Pancreas (tissue), 10 donors: ENCODE measurements around the gene DUOXA2. TPM values are rescaled to one million over a fixed set of nuclear protein-coding genes. Genes with fewer than 3 reads are reported as not detected.
A peak's percentile ranks its signal among the peaks of the same experiment; 100 is the strongest.

Experiments used
- ATAC-seq, 4 donors: fragments of 200-7000 bp; cut with Tn5 transposase; one replicate each; pipeline versions ENCODE4 v1.8.0 to v1.9.1; 2020; ENCODE audit warnings: mild to moderate bottlenecking in 4 of 4, moderate library complexity in 4 of 4
- DNase-seq, 6 donors: peaks; one replicate each; pipeline ENCODE4 v3.0.0-alpha.2; 2020
- FAIRE-seq: peaks from 2 replicates; lab custom pipeline; 2012; peaks lifted over from hg19 to GRCh38; lab: Jason Lieb, UNC
- H3K27ac ChIP-seq, 4 donors: fragments of 200-600 bp; sonication (generic); 1 replicate in 3 of 4; 2 replicates in 1 of 4; pipeline versions ENCODE4 v1.5.0 to v1.8.0; 2020
- H3K27me3 ChIP-seq, 4 donors: fragments of 200-600 bp; one replicate each; pipeline ENCODE4 v1.8.0; 2021
- H3K36me3 ChIP-seq, 3 donors: fragments of 200-600 bp; sonication (generic) in 1 of 3; one replicate each; pipeline versions ENCODE4 v1.5.0 to v1.8.0; 2020 to 2021
- H3K4me1 ChIP-seq, 3 donors: fragments of 200-600 bp; one replicate each; pipeline ENCODE4 v1.8.0; 2021
- H3K4me3 ChIP-seq, 4 donors: fragments of 200-600 bp; sonication (generic) in 2 of 4; one replicate each; pipeline versions ENCODE4 v1.5.0 to v1.8.0; 2020 to 2021
- H3K9me3 ChIP-seq, 4 donors: fragments of 200-600 bp; one replicate each; pipeline ENCODE4 v1.8.0; 2021
- WGBS, 2 donors: extraction: QIAGEN DNeasy Blood & Tissue Kit; methylation state at CpG; one replicate each; pipeline ENCODE4 v1.1.7; 2013; 5-methylcytosine and 5-hydroxymethylcytosine counted together
- intact Hi-C, 3 donors: fragments of 100-400 bp; cut with DNase I; formaldehyde crosslinking; loops; one replicate each; pipeline versions ENCODE4 v1.11.1 to v1.14.2; 2022
- polyA plus RNA-seq, 2 donors: library from polyadenylated mRNA; stranded (reverse); fragments of 200-250 nt; gene quantifications; one replicate each; pipeline ENCODE4 v1.2.3, GENCODE V29; 2013
- total RNA-seq, 6 donors: library from RNA; stranded (reverse); fragmentation: NEBNext Ultra II Directional in 4 of 6; extraction: Animal tissue kit (Norgen Biotek cat#: 25700) in 4 of 6; gene quantifications; one replicate each; pipeline versions ENCODE4 v1.2.1 to v1.2.4, GENCODE V29; 2021 to 2023
- TF ChIP-seq, protein P1 (sequence below), 4 donors: fragments of 200-600 bp; sonication (generic) in 3 of 4; IDR thresholded peaks; one replicate each; pipeline versions ENCODE4 v1.5.0 to v1.8.0; 2021; ENCODE audit warnings: antibody characterized with exemption in 4 of 4
- donor health status: healthy with polysubstance abuse.
- donor health status: DM: no; HTN: no; CAD: no; lungs with moderate emphysema.
- donor health status: DM: no; HTN: no; CAD: no.
- donor health status: control.
- donor health status: control.
- donor health status: Bipolar disorder and iron deficiency.
- donor health status: DM: yes; HTN: yes; CAD: no.
- donor health status: DM: no; HTN: no; CAD: no.
- donor health status: DM: no; HTN: no; CAD: no.
- donor health status: DM: yes; HTN: yes; CAD: no.

The DUOXA2 gene
- total and polyA plus RNA-seq, 8 donors = 0.16 to 17.0 (median 0.43) TPM; not detected in 3

DNA sequence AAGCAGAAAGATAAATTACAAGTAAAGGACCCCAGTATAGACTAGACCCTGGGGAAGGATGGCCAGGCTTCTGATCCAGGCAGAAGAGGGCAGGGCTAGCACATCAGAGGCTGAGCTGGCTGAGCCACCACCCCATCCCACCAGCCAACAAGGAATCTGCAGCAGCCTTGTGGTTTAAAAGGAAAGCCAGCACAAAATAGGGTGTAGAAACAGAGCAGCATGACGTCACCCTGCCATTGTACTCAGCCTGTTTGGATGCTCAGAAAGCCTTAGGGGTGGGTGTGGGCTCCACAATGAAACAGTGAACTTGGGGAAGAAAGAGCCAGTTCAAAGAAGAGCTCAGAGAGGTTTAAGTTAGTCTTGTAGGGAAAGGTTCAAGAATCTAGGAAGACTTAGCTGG is 43.8 kb downstream of the DUOXA2 start:
- FAIRE-seq (no peak), ATAC-seq (peak in 1 of 4 donors; percentile 12), DNase-seq (no peak)
- Histone ChIP-seq H3K36me3 (no peaks in the 10 kb centered on the region), H3K4me1 (peaks cover 0 to 4% (median 0%) of the 10 kb centered on the region in 3 donors), H3K4me3 (no peak overlapping the region), H3K9me3 (no peaks in the 10 kb centered on the region), H3K27ac (no peak overlapping the region), H3K27me3 (no peaks in the 10 kb centered on the region)
- intact Hi-C loops = no loop called here
- WGBS, 2 donors = 85 to 96% methylated on average over 1 of the region's 1 CpG
- TF ChIP-seq, protein P1, sequence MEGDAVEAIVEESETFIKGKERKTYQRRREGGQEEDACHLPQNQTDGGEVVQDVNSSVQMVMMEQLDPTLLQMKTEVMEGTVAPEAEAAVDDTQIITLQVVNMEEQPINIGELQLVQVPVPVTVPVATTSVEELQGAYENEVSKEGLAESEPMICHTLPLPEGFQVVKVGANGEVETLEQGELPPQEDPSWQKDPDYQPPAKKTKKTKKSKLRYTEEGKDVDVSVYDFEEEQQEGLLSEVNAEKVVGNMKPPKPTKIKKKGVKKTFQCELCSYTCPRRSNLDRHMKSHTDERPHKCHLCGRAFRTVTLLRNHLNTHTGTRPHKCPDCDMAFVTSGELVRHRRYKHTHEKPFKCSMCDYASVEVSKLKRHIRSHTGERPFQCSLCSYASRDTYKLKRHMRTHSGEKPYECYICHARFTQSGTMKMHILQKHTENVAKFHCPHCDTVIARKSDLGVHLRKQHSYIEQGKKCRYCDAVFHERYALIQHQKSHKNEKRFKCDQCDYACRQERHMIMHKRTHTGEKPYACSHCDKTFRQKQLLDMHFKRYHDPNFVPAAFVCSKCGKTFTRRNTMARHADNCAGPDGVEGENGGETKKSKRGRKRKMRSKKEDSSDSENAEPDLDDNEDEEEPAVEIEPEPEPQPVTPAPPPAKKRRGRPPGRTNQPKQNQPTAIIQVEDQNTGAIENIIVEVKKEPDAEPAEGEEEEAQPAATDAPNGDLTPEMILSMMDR (IDR thresholded peaks at IDR 0.05) = no peak

DNA sequence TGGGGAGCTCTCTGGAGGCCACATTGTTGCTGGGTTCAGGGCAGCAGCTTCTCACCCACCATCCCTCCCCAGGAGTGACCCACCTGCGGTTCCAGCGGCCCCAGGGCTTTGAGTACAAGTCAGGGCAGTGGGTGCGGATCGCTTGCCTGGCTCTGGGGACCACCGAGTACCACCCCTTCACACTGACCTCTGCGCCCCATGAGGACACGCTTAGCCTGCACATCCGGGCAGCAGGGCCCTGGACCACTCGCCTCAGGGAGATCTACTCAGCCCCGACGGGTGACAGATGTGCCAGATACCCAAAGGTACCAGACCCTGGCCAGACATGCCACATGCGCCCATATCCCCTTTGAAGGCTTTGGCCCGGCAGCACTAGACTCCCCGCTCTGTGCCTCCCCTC is 47.5 kb downstream of the DUOXA2 start:
- Histone ChIP-seq H3K27me3 (no peaks in the 10 kb centered on the region), H3K4me1 (peaks cover 0 to 4% (median 4%) of the 10 kb centered on the region in 3 donors), H3K27ac (no peak overlapping the region), H3K36me3 (no peaks in the 10 kb centered on the region), H3K4me3 (no peak overlapping the region), H3K9me3 (no peaks in the 10 kb centered on the region)
- DNase-seq (no peak), FAIRE-seq (no peak), ATAC-seq (no peak)
- intact Hi-C loops = no loop called here
- 91 to 92% methylated on average over 14 of the region's 14 CpGs for WGBS, 2 donors
- TF ChIP-seq, protein P1 (IDR thresholded peaks at IDR 0.05) = no peak

DNA sequence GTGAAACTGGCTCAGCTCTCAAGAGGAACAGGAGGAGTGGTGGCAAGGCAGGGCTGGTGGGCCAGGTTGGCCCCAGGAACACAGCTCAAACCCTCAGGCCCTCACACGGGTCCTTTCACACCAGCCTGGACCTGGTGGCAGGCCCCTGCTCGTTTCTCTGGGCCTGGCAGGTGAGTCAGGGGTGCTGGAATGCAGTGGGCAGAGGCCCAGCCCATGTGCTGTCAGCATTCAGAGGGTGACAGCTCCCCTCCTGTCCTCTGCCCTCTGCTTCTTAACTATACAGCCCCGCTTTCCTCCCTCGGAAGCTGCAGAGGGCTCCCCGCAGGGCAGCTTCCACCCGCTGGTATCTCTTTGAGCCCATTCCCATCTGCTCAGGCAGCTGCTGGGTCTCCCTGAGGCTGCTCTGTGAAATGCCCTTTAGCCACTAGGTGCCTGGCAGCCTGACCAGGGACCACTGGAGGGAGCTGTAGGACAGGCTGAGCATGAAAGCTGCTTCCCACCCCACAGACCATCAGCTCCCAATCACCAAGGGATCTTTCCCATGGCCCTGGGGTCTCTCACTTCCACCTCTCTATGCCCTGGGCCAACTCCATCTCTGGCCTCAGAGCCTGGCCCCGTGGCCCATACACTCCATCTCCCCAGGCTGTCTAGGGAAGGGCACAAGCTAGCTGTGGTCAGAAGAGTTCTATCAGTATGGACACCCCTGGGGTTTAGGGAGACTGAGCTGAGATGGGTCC is 48.8 kb downstream of the DUOXA2 start:
- H3K4me3 ChIP-seq = no peak overlapping the region
- ATAC-seq (peak; percentile 55 to 82 (median 76)), FAIRE-seq (no peak), DNase-seq (peak in 5 of 6 donors; percentile 65 to 84 (median 80))
- TF ChIP-seq, protein P1 (IDR thresholded peaks at IDR 0.05) = peak; percentile 73 to 85 (median 79)
- no peaks in the 10 kb centered on the region for H3K9me3 ChIP-seq
- H3K27ac ChIP-seq = no peak overlapping the region
- H3K4me1 ChIP-seq = peaks cover 0 to 4% (median 4%) of the 10 kb centered on the region in 3 donors
- H3K27me3 ChIP-seq = no peaks in the 10 kb centered on the region
- intact Hi-C loops = no loop called here
- WGBS, 2 donors = 7 to 11% methylated on average over 7 of the region's 7 CpGs
- H3K36me3 ChIP-seq = no peaks in the 10 kb centered on the region

DNA sequence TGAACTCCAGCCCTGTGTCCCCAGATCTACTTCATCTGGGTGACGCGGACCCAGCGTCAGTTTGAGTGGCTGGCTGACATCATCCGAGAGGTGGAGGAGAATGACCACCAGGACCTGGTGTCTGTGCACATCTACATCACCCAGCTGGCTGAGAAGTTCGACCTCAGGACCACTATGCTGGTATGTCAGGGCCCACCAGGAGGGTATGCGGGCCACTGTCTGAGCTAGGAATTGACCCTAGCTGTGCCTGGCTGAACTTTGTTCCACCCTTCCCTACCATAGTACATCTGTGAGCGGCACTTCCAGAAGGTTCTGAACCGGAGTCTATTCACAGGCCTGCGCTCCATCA is 49.4 kb downstream of the DUOXA2 start:
- Histone ChIP-seq H3K27ac (no peak overlapping the region), H3K27me3 (no peaks in the 10 kb centered on the region), H3K4me3 (no peak overlapping the region), H3K9me3 (no peaks in the 10 kb centered on the region), H3K36me3 (no peaks in the 10 kb centered on the region), H3K4me1 (peaks cover 0 to 4% (median 4%) of the 10 kb centered on the region in 3 donors)
- TF ChIP-seq, protein P1 (IDR thresholded peaks at IDR 0.05) = no peak
- DNase-seq (no peak), ATAC-seq (no peak), FAIRE-seq (no peak)
- intact Hi-C loops = no loop called here
- WGBS, 2 donors = 68 to 81% methylated on average over 9 of the region's 9 CpGs

DNA sequence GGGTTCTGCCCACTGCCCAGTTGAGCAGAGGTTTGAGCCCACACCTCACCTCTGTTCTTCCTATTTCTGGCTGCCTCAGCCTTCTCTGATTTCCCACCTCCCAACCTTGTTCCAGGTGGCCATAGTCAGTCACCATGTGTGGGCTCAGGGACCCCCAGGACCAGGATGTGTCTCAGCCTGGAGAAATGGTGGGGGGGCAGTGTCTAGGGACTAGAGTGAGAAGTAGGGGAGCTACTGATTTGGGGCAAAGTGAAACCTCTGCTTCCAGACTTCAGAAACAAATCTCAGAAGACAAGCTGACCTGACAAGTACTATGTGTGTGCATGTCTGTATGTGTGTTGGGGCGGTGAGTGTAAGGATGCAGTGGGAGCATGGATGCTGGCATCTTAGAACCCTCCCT is 50.8 kb downstream of the DUOXA2 start:
- no peak for FAIRE-seq
- WGBS, 2 donors = 86 to 100% methylated on average over 1 of the region's 1 CpG
- peaks cover 0 to 4% (median 4%) of the 10 kb centered on the region in 3 donors for H3K4me1 ChIP-seq

More for the DNA sequence above, 50.8 kb downstream of the DUOXA2 start:
- DNase-seq (no peak), ATAC-seq (no peak)
- H3K4me3 ChIP-seq = no peak overlapping the region
- no peaks in the 10 kb centered on the region for H3K27me3 ChIP-seq
- TF ChIP-seq, protein P1 (IDR thresholded peaks at IDR 0.05) = no peak
- H3K36me3 ChIP-seq = no peaks in the 10 kb centered on the region
- intact Hi-C loops = no loop called here
- no peaks in the 10 kb centered on the region for H3K9me3 ChIP-seq
- no peak overlapping the region for H3K27ac ChIP-seq
